Neural cell (in vitro differentiated cells): ENCODE measurements around the gene F8A2. TPM values are rescaled to one million over a fixed set of nuclear protein-coding genes. Genes with fewer than 3 reads are reported as not detected.

Source experiments
- polyA plus RNA-seq: library from polyadenylated mRNA; depleted of rRNA; stranded (reverse); fragments of >200 nt; gene quantifications from 2 replicates; pipeline ENCODE4 v1.2.3, GENCODE V29; 2014
- small RNA-seq, 3 experiments: library from RNA; depleted of rRNA; stranded (forward); fragments of <200 nt; gene quantifications; one replicate each; pipeline ENCODE3, GENCODE V24; 2012

Gene F8A2
- polyA plus RNA-seq, 1 donor from 2014 or later: not detected

Small RNAs within 50 kb of the gene (small RNA-seq; reads per million reads assigned to genes)
- gene MIR1184-2: 0 reads per million in 3 experiments

Other genes with a start within 250 kb of the F8A2 start
- gene VBP1, start 165.6 kb upstream of the F8A2 start, polyA plus RNA-seq: 321 and 369 TPM in 2 replicates
- gene RAB39B, start 117.6 kb upstream of the F8A2 start, polyA plus RNA-seq: 26.2 and 27.4 TPM in 2 replicates
- 2.9 and 5.8 TPM in 2 replicates for gene CLIC2, start 47.5 kb upstream of the F8A2 start, polyA plus RNA-seq
- not detected in 2 replicates for gene F8A3, start 76.5 kb downstream of the F8A2 start, polyA plus RNA-seq
- 2.0 and 2.1 TPM in 2 replicates for gene SPRY3, start 230.5 kb downstream of the F8A2 start, polyA plus RNA-seq
- 3.8 and 5.6 TPM in 2 replicates for gene TMLHE, start 230.9 kb downstream of the F8A2 start, polyA plus RNA-seq